BLaER1 treated with 17β-estradiol and CSF1 and Interleukin-3, amounts not matched to agents 10 nM and 100 nM (cell line): Measurements from ENCODE around the gene LIPI.

Source experiments
- H3K27ac ChIP-seq, 11 experiments: shearing (Covaris generic); formaldehyde crosslinking; 2 replicates each; pipeline ENCODE4 v1.8.1; 2022
- H3K27me3 ChIP-seq, 11 experiments: shearing (Covaris generic); formaldehyde crosslinking; 2 replicates each; pipeline ENCODE4 v1.8.1; 2022
- H3K36me3 ChIP-seq, 11 experiments: shearing (Covaris generic); formaldehyde crosslinking; 2 replicates each; pipeline ENCODE4 v1.8.1; 2022
- H3K4me1 ChIP-seq, 10 experiments: shearing (Covaris generic); formaldehyde crosslinking; 2 replicates each; pipeline ENCODE4 v1.8.1; 2022
- H3K4me2 ChIP-seq, 11 experiments: shearing (Covaris generic); formaldehyde crosslinking; 2 replicates each; pipeline ENCODE4 v1.8.1; 2022
- H3K4me3 ChIP-seq, 10 experiments: shearing (Covaris generic); formaldehyde crosslinking; 2 replicates each; pipeline ENCODE4 v1.8.1; 2022
- H3K9ac ChIP-seq, 11 experiments: shearing (Covaris generic); formaldehyde crosslinking; 2 replicates each; pipeline ENCODE4 v1.8.1; 2022
- H3K9me3 ChIP-seq, 11 experiments: shearing (Covaris generic); formaldehyde crosslinking; replicated peaks in 1 of 11; 2 replicates each; pipeline ENCODE4 v1.8.1; 2022
- H4K20me1 ChIP-seq, 11 experiments: shearing (Covaris generic); formaldehyde crosslinking; 2 replicates each; pipeline ENCODE4 v1.8.1; 2022
- Cebpa-rat ChIP-seq, 11 experiments: shearing (Covaris generic); IDR thresholded peaks; 2 replicates each; pipeline ENCODE4 v1.8.1; 2022

Gene LIPI

DNA sequence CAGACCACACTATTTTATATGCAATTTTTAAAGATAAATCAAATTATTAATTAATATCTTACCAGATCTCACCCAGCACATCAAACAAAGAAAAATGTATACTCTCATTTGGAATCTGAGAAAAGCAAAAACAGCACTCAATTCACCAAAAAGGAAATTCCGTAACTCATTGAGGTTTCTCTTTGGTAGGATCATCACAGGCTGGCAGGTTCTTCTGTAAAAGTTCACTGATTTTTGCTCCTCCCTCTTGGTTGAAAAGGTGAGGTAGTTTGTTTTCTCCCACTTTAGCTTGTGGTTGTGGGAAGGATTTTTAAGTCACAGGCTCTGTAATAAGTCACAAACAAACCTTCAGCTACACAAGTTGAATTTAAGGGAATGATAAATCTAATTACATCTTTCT, at the start of gene LIPI:
Gene LIPI, minus strand, starts transcription at position 218 of the 400 bp plus-strand sequence. Its CDS starts 110 bp downstream, at position 108.
- H3K9me3 ChIP-seq, result peaks cover 0 to 1% (median 0%) of the 10 kb centered on the region in 11 experiments; a peak in 1 of 22 replicates
- no peak within 1 kb of the TSS for H3K9ac ChIP-seq
- no peak within 1 kb of the TSS for H3K4me3 ChIP-seq
- H3K27ac ChIP-seq, result no peak within 1 kb of the TSS
- H4K20me1 ChIP-seq, result no peaks in the 10 kb centered on the region
- H3K4me1 ChIP-seq, result no peaks in the 10 kb centered on the region
- TF ChIP-seq Cebpa-rat (IDR thresholded peaks at IDR 0.05), result no peak
- no peaks in the 10 kb centered on the region for H3K27me3 ChIP-seq
- H3K4me2 ChIP-seq, result no peak within 1 kb of the TSS
- H3K36me3 ChIP-seq, result no peaks in the 10 kb centered on the region

DNA sequence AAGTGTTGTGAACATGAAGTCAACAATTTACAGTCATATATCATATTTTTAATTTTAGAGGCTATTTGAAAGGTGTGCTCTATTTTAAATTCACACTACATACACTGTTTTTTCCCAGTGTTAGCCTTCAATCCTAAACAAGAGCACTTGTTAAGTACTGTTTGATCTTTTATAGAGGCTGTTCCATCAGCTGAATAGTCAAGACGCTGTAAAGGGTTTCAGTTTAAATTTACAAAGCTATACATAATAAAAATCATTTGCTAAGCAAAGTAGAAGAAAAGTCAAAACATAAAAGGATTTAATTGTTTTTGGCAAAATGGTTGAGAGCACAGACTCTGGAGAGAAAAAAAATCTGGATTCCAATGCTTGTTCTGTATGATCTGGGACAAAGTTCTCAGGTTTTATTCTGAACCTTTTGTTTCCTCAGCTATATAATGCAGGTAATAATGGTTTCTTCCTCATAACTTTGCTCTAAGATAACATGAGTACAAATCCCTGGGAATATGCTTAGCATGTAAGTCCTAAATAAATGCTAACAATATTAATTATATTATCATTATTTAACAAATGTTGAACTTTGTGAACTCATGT, 49.5 kb upstream of the LIPI start:
- Histone ChIP-seq H4K20me1 (no peaks in the 10 kb centered on the region), H3K4me3 (no peak overlapping the region), H3K4me2 (no peak overlapping the region), H3K27ac (no peak overlapping the region), H3K36me3 (no peaks in the 10 kb centered on the region), H3K9me3 (no peaks in the 10 kb centered on the region), H3K9ac (no peak overlapping the region), H3K27me3 (no peaks in the 10 kb centered on the region), H3K4me1 (no peaks in the 10 kb centered on the region)
- no peak for TF ChIP-seq Cebpa-rat (IDR thresholded peaks at IDR 0.05)

DNA sequence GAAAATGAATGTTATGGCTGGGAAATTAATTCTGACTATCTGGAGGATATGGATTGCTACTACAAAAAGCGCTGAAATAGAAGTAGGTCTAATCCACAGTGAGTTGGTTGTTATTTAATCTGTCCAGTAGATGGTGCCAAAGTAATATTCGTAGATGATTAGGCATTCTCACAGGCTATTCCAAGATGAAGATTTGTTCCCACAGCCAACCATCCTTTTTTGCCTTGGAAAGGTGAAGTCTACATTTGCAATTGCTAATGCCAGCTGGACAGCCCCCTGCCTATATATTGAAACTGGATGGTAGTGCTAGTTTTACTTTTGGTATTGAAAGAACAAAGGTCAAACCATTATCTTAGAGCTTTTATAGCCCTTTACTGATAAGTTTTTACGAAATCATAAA, 49.0 kb upstream of the LIPI start:
- Histone ChIP-seq H4K20me1 (no peaks in the 10 kb centered on the region), H3K9ac (no peak overlapping the region), H3K36me3 (no peaks in the 10 kb centered on the region), H3K9me3 (no peaks in the 10 kb centered on the region), H3K4me2 (no peak overlapping the region), H3K27me3 (no peaks in the 10 kb centered on the region), H3K4me3 (no peak overlapping the region), H3K4me1 (no peaks in the 10 kb centered on the region), H3K27ac (no peak overlapping the region)
- no peak for TF ChIP-seq Cebpa-rat (IDR thresholded peaks at IDR 0.05)

DNA sequence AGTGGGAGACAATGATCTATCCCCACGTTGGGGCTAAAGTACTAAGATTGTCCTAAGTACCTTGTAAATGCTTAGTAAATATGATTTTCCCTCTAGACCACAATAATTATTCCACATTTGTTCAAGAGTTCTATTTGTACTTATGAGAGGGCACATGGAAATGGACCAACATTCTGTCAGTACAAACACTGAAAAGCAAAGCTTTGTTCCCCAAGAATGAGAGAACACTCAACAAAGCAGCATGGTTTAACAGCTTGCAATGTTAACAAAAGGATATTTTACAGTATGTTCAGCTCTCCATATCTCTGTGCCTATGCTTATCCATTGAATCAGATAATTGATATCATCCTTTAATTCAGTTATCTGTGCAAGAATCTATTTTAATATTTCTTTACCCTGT, 40.6 kb upstream of the LIPI start:
- no peak for TF ChIP-seq Cebpa-rat (IDR thresholded peaks at IDR 0.05)
- Histone ChIP-seq H4K20me1 (no peaks in the 10 kb centered on the region), H3K4me2 (no peak overlapping the region), H3K36me3 (no peaks in the 10 kb centered on the region), H3K4me3 (no peak overlapping the region), H3K27me3 (no peaks in the 10 kb centered on the region), H3K4me1 (no peaks in the 10 kb centered on the region), H3K9ac (no peak overlapping the region), H3K9me3 (peaks cover 0 to 9% (median 7%) of the 10 kb centered on the region in 11 experiments; a peak in 5 of 22 replicates), H3K27ac (no peak overlapping the region)

DNA sequence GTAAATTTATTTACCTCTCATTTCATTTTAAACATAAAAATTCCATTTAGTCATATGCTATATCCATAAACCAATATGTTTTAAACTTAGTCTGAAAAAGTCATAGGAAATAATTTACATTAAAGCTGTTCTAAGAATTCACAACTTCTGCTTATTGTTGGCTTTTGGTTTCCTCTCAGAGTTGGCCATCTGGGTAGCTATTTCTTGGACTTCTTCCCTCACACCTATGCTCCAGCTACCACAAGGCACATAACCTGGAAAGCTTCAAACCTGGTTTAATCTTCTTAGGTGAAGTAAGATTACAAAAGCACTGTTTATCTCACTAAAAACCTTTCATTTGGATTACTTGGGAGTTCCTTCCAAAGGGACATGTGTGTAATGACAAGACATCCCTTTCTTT, 35.0 kb upstream of the LIPI start:
- peaks cover 0 to 9% (median 7%) of the 10 kb centered on the region in 11 experiments; a peak in 5 of 22 replicates for H3K9me3 ChIP-seq
- H3K36me3 ChIP-seq, result no peaks in the 10 kb centered on the region
- H3K27me3 ChIP-seq, result no peaks in the 10 kb centered on the region
- no peaks in the 10 kb centered on the region for H4K20me1 ChIP-seq
- no peak overlapping the region for H3K4me3 ChIP-seq
- no peak overlapping the region for H3K27ac ChIP-seq
- H3K4me2 ChIP-seq, result no peak overlapping the region
- H3K4me1 ChIP-seq, result no peaks in the 10 kb centered on the region
- no peak overlapping the region for H3K9ac ChIP-seq
- TF ChIP-seq Cebpa-rat (IDR thresholded peaks at IDR 0.05), result no peak

DNA sequence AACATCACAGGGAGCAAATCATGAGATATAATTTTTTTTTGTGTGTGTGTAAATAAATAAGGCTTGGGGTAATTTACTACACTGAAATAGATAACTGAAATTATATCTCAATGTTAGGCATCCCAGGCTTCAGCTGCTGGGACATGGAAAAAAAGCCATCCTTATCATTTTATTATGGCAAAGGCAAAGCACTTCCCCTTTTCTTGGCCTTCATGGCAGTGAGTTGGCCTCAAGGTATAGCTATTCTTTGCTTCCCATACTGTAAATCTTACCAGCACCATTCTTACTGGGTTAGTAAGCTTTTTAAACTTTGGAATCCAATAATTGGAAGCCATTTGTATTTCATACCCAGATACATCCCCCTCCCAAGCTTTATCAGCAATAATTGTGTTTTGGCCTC, 34.2 kb upstream of the LIPI start:
- H3K9ac ChIP-seq, result no peak overlapping the region
- no peaks in the 10 kb centered on the region for H3K27me3 ChIP-seq
- H4K20me1 ChIP-seq, result no peaks in the 10 kb centered on the region
- no peaks in the 10 kb centered on the region for H3K36me3 ChIP-seq
- no peak overlapping the region for H3K27ac ChIP-seq
- H3K4me3 ChIP-seq, result no peak overlapping the region
- no peaks in the 10 kb centered on the region for H3K4me1 ChIP-seq
- peaks cover 0 to 7% (median 6%) of the 10 kb centered on the region in 11 experiments; a peak in 5 of 22 replicates for H3K9me3 ChIP-seq
- no peak for TF ChIP-seq Cebpa-rat (IDR thresholded peaks at IDR 0.05)
- no peak overlapping the region for H3K4me2 ChIP-seq

DNA sequence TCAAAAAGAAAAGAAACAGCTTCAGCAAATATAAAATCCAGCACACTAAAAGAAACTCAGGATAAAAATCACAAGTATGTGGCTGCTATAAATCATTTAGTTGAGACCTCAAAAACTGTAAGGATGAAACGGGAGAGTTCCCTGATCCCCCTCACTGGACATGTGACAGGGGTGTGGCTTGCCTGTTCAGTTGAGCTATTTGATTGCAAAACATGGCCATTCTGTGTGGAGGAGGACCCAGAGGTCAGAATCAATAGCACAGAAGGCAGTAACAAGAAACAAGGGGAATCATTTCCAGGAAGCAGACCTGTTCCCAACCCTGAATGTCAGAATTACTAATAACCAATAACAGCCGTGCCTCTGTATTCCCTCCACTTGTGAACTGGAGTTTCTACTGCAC, 33.1 kb upstream of the LIPI start:
- Histone ChIP-seq H3K4me1 (no peaks in the 10 kb centered on the region), H3K4me2 (no peak overlapping the region), H3K36me3 (no peaks in the 10 kb centered on the region), H3K9me3 (no peaks in the 10 kb centered on the region; a peak in 1 of 22 replicates), H3K27me3 (no peaks in the 10 kb centered on the region), H3K9ac (no peak overlapping the region), H3K27ac (no peak overlapping the region), H3K4me3 (no peak overlapping the region), H4K20me1 (no peaks in the 10 kb centered on the region)
- TF ChIP-seq Cebpa-rat (IDR thresholded peaks at IDR 0.05), result no peak

DNA sequence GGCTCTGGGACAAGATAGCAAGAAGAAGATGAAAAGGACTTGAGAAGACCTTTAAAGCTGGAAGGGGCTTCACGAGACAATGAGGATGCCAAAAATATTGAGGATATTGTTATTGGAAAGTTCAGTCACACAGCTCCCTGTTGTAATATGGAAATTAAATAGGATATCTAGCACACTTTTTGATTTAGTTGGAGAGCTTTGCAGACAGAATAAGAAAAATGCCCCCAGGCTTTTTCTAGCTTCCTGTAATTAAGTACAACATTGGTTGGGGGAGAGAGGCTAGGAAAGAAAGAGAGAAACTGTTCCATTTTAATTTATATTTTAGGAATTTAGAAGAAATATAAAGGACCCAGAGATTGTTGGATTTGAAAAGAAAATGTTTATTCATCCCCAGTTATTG, 32.7 kb upstream of the LIPI start:
- Histone ChIP-seq H3K4me3 (no peak overlapping the region), H3K27me3 (no peaks in the 10 kb centered on the region), H3K4me1 (no peaks in the 10 kb centered on the region), H3K9ac (no peak overlapping the region), H3K27ac (no peak overlapping the region), H3K4me2 (no peak overlapping the region), H3K36me3 (no peaks in the 10 kb centered on the region), H4K20me1 (no peaks in the 10 kb centered on the region), H3K9me3 (no peaks in the 10 kb centered on the region; a peak in 1 of 22 replicates)
- no peak for TF ChIP-seq Cebpa-rat (IDR thresholded peaks at IDR 0.05)

DNA sequence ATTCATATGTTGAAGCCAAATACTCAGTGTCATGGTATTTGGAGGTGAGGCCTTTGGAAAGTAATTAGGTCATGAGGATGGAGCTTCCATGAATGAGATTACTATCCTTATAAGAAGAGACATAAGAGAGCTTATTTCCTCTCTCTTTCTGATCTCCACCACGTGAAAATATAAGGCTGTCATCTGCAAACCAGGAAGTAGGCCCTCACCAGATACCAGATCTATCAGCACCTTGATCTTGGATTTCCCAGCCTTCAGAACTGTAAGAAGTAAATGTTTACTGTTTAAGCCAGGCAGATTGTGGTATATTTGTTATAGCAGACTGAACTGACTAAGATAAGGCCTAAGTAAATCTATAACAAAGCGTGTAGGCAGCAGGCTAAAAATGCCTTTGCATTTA, 30.5 kb upstream of the LIPI start:
- H3K36me3 ChIP-seq, result no peaks in the 10 kb centered on the region
- no peak overlapping the region for H3K4me2 ChIP-seq
- H3K27me3 ChIP-seq, result no peaks in the 10 kb centered on the region
- TF ChIP-seq Cebpa-rat (IDR thresholded peaks at IDR 0.05), result no peak
- no peak overlapping the region for H3K4me3 ChIP-seq
- H3K9me3 ChIP-seq, result no peaks in the 10 kb centered on the region
- no peak overlapping the region for H3K9ac ChIP-seq
- no peak overlapping the region for H3K27ac ChIP-seq
- H3K4me1 ChIP-seq, result no peaks in the 10 kb centered on the region
- H4K20me1 ChIP-seq, result no peaks in the 10 kb centered on the region

DNA sequence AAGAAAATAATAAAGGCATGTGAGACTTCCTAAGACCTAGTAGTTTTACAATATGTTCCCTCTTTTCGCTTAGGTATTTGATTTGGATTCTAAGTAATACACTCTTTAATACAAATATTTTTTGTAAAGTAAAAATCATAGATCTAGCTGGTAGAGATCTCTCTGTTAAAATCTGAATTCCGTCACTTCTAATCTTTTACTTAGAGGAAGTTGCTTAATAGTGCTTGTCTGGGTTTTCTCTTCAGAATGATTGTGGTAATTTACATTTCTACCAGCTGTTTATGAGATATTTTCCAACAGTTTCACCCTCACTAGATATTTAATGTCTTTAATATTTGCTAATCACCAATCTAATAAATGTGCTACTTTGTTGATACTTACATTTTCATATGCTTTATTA, 28.5 kb upstream of the LIPI start:
- TF ChIP-seq Cebpa-rat (IDR thresholded peaks at IDR 0.05), result no peak
- H3K4me3 ChIP-seq, result no peak overlapping the region
- no peak overlapping the region for H3K4me2 ChIP-seq

More for the DNA sequence above, 28.5 kb upstream of the LIPI start:
- Histone ChIP-seq H3K36me3 (no peaks in the 10 kb centered on the region), H3K27ac (no peak overlapping the region), H3K27me3 (no peaks in the 10 kb centered on the region), H3K4me1 (no peaks in the 10 kb centered on the region), H3K9ac (no peak overlapping the region), H3K9me3 (no peaks in the 10 kb centered on the region), H4K20me1 (no peaks in the 10 kb centered on the region)
